Activated T-cell treated with anti-CD3 and anti-CD28 coated beads for 4 hours (primary cell): ENCODE results near the gene OTX2.

Experiments
- DNase-seq: peaks from one replicate; pipeline ENCODE4 v3.0.0-alpha.2; 2020

Gene OTX2

GRCh38 chr14:56794557-56795283 lies 15.6 kb downstream of the OTX2 start:
- DNase-seq, result no peak

DNA sequence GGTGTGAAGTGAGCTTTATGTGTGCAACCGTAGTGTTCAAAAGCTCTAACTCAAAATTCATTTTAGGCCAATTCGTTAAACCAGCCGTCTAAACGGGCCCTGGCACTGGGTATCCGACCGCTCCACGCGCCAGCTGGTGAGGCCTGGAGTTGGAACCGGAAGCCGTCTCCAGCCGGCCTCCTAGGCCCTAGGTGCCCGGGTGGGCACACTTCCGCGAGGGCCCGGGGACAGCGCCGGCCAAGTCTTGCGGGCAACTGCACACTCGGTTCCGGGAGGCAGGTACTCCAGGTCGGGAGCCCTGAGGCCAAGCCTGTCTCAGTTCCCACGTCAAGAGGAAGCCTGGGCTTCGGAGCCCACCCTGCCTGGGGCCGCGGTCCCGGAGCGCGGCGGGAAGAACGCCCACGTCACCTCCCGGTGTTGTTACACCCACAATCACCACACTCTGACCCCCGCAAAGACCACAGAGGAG lies 16.2 kb downstream of the OTX2 start:
- DNase-seq, result no peak

- DNase-seq, result no peak
Observed at GRCh38 chr14:56789955-56790354, 20.3 kb downstream of the OTX2 start.

DNA sequence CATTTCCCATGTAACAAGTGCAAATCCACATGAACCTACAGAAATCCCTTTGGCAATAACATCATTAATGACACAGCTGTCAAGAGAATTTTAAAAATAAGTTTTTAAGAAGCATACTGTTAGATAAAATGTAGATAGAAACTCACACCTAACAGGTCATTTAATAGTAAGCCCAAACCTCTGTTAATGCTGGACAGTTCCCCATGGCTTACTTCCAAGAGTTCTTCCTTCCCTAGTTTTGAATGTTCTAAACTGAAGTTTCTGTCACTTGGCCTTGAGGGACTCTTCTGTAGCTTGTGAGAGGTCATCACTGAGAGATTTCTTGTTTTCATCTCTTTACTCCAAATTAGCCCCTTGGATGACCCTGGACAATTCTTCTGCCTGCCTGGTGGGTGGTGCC lies 22.7 kb downstream of the OTX2 start:
- no peak for DNase-seq

DNA sequence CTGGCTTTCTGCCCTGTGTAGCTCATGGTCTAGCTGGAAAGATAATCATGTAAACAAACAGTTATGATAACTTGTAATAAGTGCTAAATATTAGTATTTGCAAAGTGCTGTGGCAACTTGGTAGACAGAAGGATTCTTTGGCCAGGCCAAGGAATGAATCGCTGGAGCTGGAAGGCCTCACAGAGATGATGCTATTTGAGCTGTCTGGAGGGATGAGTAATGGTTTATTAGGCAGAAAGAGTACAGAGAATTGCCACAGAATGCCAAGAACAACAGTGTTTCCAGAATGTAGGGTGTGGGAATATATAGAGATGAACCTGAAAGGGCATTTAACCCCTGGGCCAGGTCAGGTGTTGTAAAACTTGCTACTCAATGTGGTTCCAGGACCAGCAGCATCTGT lies 27.6 kb downstream of the OTX2 start:
- no peak for DNase-seq

GRCh38 chr14:56774503-56774902 lies 35.8 kb downstream of the OTX2 start:
- DNase-seq, result no peak

DNA sequence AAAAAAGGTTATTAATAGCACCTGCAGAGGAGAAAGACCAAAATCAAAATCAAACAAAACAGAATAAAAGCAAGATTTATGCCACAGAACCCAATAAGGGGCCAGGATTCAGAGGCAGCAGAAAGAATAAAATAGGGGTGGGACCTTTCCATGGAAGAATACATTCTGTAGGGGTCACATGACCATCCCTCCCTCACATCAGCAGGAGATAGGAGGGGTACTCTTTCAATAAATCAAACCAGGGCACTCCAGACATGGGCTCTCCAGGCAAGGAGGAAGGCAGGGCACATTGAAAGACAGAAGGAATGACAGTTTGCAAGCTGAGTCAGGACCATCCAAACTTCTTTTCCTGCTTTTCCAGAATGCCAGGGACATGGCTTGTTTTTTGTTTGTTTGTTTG lies 39.8 kb downstream of the OTX2 start:
- DNase-seq, result no peak

DNA sequence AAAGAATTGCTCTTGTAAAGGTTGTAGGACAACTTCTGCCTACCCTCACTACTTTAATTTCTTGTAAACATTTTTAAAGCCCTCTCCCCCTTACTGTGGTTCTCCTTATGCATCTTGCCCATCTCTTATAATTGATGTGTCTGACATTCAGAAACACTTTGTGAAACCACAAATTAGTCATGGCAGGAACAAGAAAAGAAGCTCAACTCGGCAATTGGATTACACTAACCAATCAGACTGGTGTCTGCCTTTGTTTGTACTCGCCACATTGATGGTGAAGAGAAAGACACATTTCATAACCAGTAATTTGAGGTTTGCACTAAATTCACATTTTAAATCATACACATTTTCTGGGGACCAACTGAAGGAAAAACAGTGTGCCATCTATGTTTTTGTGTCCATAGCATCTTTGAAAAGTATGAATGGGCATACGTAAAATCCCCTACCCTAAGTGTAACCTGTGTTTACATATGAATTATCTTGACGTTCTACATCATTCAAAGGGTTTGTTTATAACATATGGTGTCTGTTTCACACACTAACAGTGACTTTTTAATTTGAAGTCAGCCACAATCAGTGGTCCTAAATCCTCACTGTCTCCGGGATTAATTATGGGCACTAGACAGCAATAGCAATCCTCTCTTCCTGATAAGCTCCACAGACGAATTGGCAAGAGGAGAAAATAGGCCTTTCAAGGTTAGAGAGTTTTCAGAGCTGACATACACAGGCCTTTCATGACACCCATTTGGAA lies 49.9 kb downstream of the OTX2 start:
- DNase-seq, result no peak

- DNase-seq, result no peak
Observed at GRCh38 chr14:56759633-56760032, 50.6 kb downstream of the OTX2 start.

DNA sequence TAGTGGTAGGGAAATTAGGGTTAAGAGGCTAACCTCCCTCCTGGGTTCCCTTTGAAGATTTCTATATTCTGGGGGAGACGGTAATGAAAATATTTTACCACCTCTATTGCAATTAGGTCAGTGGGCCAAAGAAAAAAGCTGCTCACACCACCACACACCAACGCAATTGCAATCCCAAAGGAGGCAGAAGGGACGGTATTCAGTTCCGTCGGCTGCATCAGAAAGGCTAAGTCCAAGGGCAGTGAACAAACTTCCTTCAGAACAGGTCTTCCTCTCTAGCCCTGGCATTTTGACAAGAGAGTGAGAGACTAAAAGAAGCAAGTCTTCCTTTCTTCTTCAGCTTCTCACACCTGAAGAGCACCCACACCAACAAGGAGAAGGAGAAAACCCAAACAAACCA lies 51.2 kb downstream of the OTX2 start:
- DNase-seq, result no peak

- no peak for DNase-seq
Observed at GRCh38 chr14:56754921-56755320, 55.4 kb downstream of the OTX2 start.

GRCh38 chr14:56753396-56753795 lies 56.9 kb downstream of the OTX2 start:
- no peak for DNase-seq

DNA sequence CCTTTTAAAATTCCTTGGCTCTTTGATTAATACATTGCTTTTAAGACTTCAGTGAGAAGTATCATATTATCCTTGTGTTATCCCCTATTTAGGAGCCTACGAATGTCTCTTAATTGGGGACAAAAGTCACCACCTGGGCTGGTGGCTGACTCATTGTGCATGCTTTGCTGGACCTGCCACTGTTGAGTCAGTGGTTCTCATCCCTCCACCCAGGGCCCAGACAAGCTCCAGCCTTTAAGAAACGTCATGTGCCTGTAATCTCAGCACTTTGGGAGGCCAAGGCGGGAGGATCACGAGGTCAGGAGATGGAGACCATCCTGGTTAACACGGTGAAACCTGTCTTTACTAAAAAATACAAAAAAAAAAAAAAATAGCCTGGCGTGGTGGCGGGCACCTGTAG lies 57.9 kb downstream of the OTX2 start:
- no peak for DNase-seq

DNA sequence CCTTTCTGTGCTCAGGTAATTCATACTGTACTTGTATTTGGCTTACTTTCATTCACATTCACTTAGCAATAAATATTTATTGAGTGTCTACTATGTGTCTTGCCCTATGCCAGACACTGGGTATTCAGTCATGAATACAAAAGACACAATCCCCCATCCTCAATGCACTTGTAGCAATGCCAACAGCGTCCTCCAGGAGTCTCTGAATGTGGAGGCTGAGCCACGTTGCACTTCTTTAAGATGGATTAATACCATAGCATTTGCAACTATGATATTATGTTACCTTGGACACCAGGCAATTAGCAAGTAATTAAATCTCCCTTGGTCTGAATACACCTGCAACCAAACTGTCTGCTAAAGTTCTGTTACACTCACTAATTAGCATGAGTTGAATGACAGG lies 58.8 kb downstream of the OTX2 start:
- no peak for DNase-seq
